Activated T-helper 9 cell treated with anti-CD3 and anti-CD28 coated beads, Interleukin-2, amount 50 U/mL, for 16 hours (primary cell): ENCODE measurements around the gene PBX4.

Experiments used
- DNase-seq: peaks from one replicate; pipeline ENCODE4 v3.0.0-alpha.2; 2020; ENCODE audit warnings: low read depth

Gene PBX4

GRCh38 chr19:19525611-19526380 is 92.7 kb downstream of the PBX4 start:
- no peak for DNase-seq

GRCh38 chr19:19524053-19524452 is 94.4 kb downstream of the PBX4 start:
- DNase-seq = no peak

- DNase-seq = no peak
These were observed 95.3 kb downstream of the PBX4 start for GRCh38 chr19:19523177-19523576.

GRCh38 chr19:19520989-19521388 is 97.5 kb downstream of the PBX4 start:
- DNase-seq = no peak

GRCh38 chr19:19517235-19517619 is 101.3 kb downstream of the PBX4 start:
- no peak for DNase-seq

GRCh38 chr19:19515642-19516519 is 102.6 kb downstream of the PBX4 start, which contains the start of gene NDUFA13:
NDUFA13 (plus strand) TSS chr19:19516225; CDS start chr19:19516239, 14 bp downstream.
- peak; percentile 88 for DNase-seq

GRCh38 chr19:19514881-19515641 is 103.4 kb downstream of the PBX4 start, which contains the start of gene TSSK6:
TSSK6 (minus strand) TSS chr19:19515548; CDS start chr19:19515427, 121 bp downstream.
- DNase-seq = no peak

- no peak for DNase-seq
These were observed 104.3 kb downstream of the PBX4 start for GRCh38 chr19:19514215-19514657.

GRCh38 chr19:19513682-19514081 is 104.8 kb downstream of the PBX4 start:
- DNase-seq = no peak
